Measurements from ENCODE around the gene SLC35F3.
"Not testable (repeated sequence)": the region's sequence is repeated elsewhere in the genome, so short reads cannot be mapped to it uniquely, and the experiment has no call there.

Gene SLC35F3

DNA sequence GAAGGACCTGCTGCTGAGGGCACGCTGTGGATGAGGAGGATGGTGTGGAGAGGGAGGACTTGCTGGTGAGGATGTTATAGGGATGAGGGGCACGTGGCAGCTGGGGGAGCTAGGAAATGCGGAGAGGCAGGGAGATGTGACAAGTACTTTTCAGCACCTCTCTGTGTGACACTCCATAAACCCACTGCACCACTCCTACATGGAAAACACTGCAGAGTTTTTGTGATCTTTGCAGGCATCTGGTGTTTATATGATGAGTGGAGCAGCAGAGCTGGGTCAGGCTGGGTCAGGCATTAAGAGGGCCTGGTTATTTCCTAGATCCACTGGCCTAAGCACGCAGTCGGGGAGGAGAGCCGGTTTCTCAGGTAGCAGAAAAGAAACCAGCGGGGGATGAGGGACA lies 301.5 kb downstream of the SLC35F3 start:
- no peaks in the 10 kb centered on the region for H3K79me2 ChIP-seq (ENCODE audit: control insufficient read depth, insufficient read depth, low read length, unreplicated experiment)
- H3K27ac ChIP-seq (ENCODE audit: low read depth, low read length), result no peak overlapping the region
- peaks cover 10% of the 10 kb centered on the region; the same call in 1 of the 2 replicates for H3K27me3 ChIP-seq (ENCODE audit: insufficient read depth, low read length)
- H3K4me1 ChIP-seq (ENCODE audit: control insufficient read depth, insufficient read depth, low read length, unreplicated experiment), result no peaks in the 10 kb centered on the region
- H2AFZ ChIP-seq (ENCODE audit: low read length, unreplicated experiment), result no peak overlapping the region
- no peaks in the 10 kb centered on the region for H3K36me3 ChIP-seq (ENCODE audit: insufficient read depth, low read length)
- H3K4me3 ChIP-seq (ENCODE audit: low read depth, low read length), result no peak overlapping the region

DNA sequence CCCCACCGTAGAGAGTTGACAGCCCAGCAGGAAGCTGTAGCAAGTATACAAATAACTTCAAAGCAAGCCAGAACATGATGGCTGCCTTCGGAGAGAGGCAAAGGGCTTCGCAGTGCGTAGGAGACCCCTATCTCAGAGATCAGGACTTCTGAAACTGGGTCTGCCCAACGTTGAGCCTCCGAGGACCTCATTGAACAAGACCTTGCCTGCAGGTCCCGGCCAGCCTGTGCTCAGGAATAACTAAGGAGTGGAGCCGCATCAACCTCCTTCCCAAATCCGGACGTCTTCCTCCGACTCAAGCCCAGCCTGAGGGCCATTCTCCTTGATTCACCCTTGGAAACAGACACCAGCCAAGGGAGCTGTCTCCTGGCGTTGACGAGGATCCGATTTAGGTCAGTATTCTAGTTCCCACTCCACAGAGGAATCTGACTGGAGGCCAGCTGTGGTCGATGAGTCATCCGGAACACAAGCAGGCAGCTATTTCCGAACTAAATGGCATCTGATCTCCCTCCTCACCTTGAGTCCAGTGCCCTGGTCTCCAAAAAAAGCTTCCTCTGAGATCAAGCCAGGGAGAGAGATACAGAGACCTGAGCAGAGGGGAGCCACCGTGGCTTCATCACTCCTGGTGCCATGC lies 302.3 kb downstream of the SLC35F3 start:
- no peaks in the 10 kb centered on the region for H3K4me1 ChIP-seq (ENCODE audit: control insufficient read depth, insufficient read depth, low read length, unreplicated experiment)
- H2AFZ ChIP-seq (ENCODE audit: low read length, unreplicated experiment), result no peak overlapping the region
- no peaks in the 10 kb centered on the region for H3K36me3 ChIP-seq (ENCODE audit: insufficient read depth, low read length)
- H3K27me3 ChIP-seq (ENCODE audit: insufficient read depth, low read length), result peaks cover 7% of the 10 kb centered on the region; the same call in 1 of the 2 replicates
- no peak overlapping the region for H3K27ac ChIP-seq (ENCODE audit: low read depth, low read length)
- H3K79me2 ChIP-seq (ENCODE audit: control insufficient read depth, insufficient read depth, low read length, unreplicated experiment), result no peaks in the 10 kb centered on the region
- no peak overlapping the region for H3K4me3 ChIP-seq (ENCODE audit: low read depth, low read length)

DNA sequence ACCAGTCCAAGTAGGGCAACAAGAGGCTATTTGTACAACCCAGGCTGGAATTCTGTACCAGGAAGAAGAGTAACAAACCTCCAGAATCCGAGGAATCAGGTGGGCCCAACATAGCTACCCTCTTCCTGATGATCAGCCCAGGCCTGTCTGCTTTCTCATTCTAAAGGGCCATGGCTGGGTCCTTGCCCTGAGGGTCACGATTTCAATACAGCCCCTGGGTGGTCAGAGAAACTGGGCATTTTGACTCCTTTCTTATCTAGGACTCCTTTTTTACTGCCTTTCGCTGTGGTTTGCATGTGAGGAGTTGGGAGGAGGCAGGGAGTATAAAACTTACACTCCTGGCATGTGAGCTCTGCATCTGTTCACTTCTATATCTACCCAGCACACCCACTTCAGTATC lies 303.9 kb downstream of the SLC35F3 start:
- H3K36me3 ChIP-seq (ENCODE audit: insufficient read depth, low read length), result no peaks in the 10 kb centered on the region
- no peak overlapping the region for H3K27ac ChIP-seq (ENCODE audit: low read depth, low read length)
- H3K4me3 ChIP-seq (ENCODE audit: low read depth, low read length), result no peak overlapping the region
- H3K4me1 ChIP-seq (ENCODE audit: control insufficient read depth, insufficient read depth, low read length, unreplicated experiment), result no peaks in the 10 kb centered on the region
- no peaks in the 10 kb centered on the region for H3K79me2 ChIP-seq (ENCODE audit: control insufficient read depth, insufficient read depth, low read length, unreplicated experiment)
- no peak overlapping the region for H2AFZ ChIP-seq (ENCODE audit: low read length, unreplicated experiment)
- peaks cover 12% of the 10 kb centered on the region for H3K27me3 ChIP-seq (ENCODE audit: insufficient read depth, low read length)

DNA sequence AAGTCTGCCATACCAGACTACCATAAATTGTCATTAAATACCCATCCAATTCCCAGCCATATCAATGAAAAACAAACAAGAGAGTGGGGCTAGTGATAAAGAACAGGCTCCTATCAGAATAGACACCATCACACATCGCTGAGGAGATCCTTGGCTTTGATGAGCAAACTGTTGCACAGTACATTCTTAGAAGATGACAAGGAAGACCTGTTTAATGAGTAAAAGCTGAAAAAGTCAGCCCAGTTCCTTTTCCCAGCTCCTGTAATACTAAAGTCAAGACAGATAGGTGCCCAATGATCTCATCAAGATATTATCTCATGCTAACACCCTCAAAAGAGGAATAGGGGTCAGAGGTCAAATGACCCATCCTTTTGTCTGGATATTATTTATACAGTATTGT lies 304.3 kb downstream of the SLC35F3 start:
- no peaks in the 10 kb centered on the region for H3K36me3 ChIP-seq (ENCODE audit: insufficient read depth, low read length)
- peaks cover 16% of the 10 kb centered on the region for H3K27me3 ChIP-seq (ENCODE audit: insufficient read depth, low read length)
- no peak overlapping the region for H3K27ac ChIP-seq (ENCODE audit: low read depth, low read length)
- no peak overlapping the region for H3K4me3 ChIP-seq (ENCODE audit: low read depth, low read length)
- H3K79me2 ChIP-seq (ENCODE audit: control insufficient read depth, insufficient read depth, low read length, unreplicated experiment), result no peaks in the 10 kb centered on the region
- H3K4me1 ChIP-seq (ENCODE audit: control insufficient read depth, insufficient read depth, low read length, unreplicated experiment), result no peaks in the 10 kb centered on the region
- H2AFZ ChIP-seq (ENCODE audit: low read length, unreplicated experiment), result no peak overlapping the region

DNA sequence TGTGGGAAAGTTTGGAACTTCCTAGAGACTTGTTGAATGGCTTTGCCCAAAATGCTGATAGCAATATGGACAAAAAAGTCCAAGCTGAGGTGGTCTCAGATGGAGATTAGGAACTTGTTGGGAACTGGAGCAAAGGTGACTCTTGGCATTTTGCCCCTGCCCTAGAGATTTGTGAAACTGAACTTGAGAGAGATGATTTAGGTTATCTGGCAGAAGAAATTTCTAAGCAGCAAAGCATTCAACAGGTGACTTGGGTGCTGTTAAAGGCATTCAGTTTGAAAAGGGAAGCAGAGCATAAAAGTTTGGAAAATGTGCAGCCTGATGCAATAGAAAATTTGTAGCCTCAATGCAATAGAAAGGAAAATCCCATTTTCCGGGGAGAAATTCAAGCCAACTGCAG lies 306.0 kb downstream of the SLC35F3 start:
- H3K4me3 ChIP-seq (ENCODE audit: low read depth, low read length); H2AFZ ChIP-seq (ENCODE audit: low read length, unreplicated experiment); H3K4me1 ChIP-seq (ENCODE audit: control insufficient read depth, insufficient read depth, low read length, unreplicated experiment); H3K27ac ChIP-seq (ENCODE audit: low read depth, low read length); H3K79me2 ChIP-seq (ENCODE audit: control insufficient read depth, insufficient read depth, low read length, unreplicated experiment); H3K36me3 ChIP-seq (ENCODE audit: insufficient read depth, low read length): not testable (repeated sequence)
- H3K27me3 ChIP-seq (ENCODE audit: insufficient read depth, low read length), result peaks cover 33% of the 10 kb centered on the region

DNA sequence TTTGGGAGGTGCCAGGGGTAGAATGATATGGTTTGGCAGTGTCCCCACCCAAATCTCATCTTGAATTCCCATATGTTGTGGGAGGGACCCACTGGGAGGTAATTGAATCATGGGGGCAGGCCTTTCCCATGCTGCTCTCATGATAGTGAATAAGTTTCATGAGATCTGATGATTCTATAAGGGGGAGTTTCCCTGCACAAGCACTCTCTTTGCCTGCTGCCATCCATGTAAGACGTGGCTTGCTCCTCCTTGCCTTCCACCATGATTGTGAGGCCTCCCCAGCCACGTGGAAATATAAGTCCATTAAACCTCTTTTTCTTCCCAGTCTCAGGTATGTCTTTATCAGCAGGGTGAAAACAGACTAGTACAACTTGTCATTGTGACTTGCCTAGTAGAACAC lies 307.4 kb downstream of the SLC35F3 start:
- not testable (repeated sequence) for H3K4me1 ChIP-seq (ENCODE audit: control insufficient read depth, insufficient read depth, low read length, unreplicated experiment); H3K4me3 ChIP-seq (ENCODE audit: low read depth, low read length); H3K79me2 ChIP-seq (ENCODE audit: control insufficient read depth, insufficient read depth, low read length, unreplicated experiment); H3K27ac ChIP-seq (ENCODE audit: low read depth, low read length); H2AFZ ChIP-seq (ENCODE audit: low read length, unreplicated experiment); H3K36me3 ChIP-seq (ENCODE audit: insufficient read depth, low read length)
- H3K27me3 ChIP-seq (ENCODE audit: insufficient read depth, low read length), result peaks cover 45% of the 10 kb centered on the region

DNA sequence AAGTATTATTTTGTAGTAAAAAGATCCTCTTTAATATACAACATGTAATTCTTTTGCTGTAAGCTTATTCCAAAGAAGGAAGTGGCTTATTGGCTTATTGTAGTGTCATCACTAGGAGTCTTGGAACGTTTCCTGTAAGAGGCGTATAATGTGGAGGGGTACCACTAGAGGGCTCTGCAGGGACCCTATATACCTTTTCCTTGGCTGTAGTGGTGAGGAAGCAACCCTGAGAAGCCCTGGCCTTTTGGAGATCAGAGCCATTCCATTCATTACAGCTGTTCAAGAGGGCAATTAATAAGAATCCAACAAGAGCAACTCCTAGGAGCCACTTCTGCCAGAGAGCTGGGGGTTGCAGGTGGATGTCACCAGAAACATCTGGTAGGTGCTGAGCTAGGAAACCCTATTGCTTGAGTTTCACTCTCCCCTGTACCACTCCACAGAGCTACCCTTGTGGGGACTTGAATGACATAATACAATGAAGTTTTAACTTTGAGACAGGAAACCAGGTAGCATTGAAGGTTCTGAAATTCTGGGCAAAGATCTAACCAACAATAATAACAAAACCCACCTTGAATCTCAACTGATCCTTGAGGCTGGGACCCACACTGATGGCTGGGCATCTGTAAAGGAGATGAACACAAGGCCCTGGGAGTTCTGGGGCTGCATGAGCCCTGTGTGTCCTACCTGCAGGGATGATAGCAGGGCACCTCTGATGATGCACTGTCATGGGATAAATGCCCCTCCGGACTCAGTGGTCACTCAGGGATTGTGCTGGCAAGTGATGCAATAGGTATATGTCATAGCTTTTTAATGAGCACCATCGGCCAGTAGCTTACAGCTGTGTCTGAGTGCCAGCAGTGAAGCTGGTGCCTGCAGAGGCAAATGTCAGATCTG lies 308.5 kb downstream of the SLC35F3 start:
- no peaks in the 10 kb centered on the region for H3K79me2 ChIP-seq (ENCODE audit: control insufficient read depth, insufficient read depth, low read length, unreplicated experiment)
- H2AFZ ChIP-seq (ENCODE audit: low read length, unreplicated experiment), result no peak overlapping the region
- H3K27ac ChIP-seq (ENCODE audit: low read depth, low read length), result no peak overlapping the region
- peaks cover 45% of the 10 kb centered on the region for H3K27me3 ChIP-seq (ENCODE audit: insufficient read depth, low read length)
- no peak overlapping the region for H3K4me3 ChIP-seq (ENCODE audit: low read depth, low read length)
- no peaks in the 10 kb centered on the region for H3K36me3 ChIP-seq (ENCODE audit: insufficient read depth, low read length)
- H3K4me1 ChIP-seq (ENCODE audit: control insufficient read depth, insufficient read depth, low read length, unreplicated experiment), result no peaks in the 10 kb centered on the region

DNA sequence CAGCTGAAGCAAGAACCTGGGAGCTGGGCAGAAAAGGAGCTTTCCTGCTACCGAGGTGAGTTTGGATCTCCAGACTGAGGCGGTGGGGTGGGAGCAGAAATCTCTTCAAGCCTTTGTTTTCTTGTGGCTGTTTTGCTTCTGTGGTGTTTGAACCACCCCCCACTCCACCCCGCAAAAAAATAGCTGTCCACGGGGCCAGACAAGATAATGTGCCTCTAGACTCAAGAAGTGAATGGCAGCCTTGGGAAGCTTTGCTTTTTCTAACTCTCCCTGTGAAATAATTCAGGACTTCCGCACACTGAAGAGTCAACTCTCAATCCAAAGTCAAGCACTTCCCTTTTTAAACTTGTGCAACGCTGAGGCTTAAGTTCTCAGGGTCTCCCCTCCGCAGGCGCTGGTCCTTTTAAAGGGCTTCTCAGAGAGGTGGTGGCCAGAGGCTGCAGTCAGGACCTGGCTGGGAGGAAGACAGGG lies 309.2 kb downstream of the SLC35F3 start:
- H3K4me1 ChIP-seq (ENCODE audit: control insufficient read depth, insufficient read depth, low read length, unreplicated experiment), result no peaks in the 10 kb centered on the region
- H2AFZ ChIP-seq (ENCODE audit: low read length, unreplicated experiment), result no peak overlapping the region
- 0 out of 2 replicates have a peak overlapping the region, but pooled peaks have one; percentile 7 for H3K4me3 ChIP-seq (ENCODE audit: low read depth, low read length)
- H3K79me2 ChIP-seq (ENCODE audit: control insufficient read depth, insufficient read depth, low read length, unreplicated experiment), result no peaks in the 10 kb centered on the region
- no peak overlapping the region for H3K27ac ChIP-seq (ENCODE audit: low read depth, low read length)
- H3K27me3 ChIP-seq (ENCODE audit: insufficient read depth, low read length), result peaks cover 45% of the 10 kb centered on the region
- H3K36me3 ChIP-seq (ENCODE audit: insufficient read depth, low read length), result no peaks in the 10 kb centered on the region

DNA sequence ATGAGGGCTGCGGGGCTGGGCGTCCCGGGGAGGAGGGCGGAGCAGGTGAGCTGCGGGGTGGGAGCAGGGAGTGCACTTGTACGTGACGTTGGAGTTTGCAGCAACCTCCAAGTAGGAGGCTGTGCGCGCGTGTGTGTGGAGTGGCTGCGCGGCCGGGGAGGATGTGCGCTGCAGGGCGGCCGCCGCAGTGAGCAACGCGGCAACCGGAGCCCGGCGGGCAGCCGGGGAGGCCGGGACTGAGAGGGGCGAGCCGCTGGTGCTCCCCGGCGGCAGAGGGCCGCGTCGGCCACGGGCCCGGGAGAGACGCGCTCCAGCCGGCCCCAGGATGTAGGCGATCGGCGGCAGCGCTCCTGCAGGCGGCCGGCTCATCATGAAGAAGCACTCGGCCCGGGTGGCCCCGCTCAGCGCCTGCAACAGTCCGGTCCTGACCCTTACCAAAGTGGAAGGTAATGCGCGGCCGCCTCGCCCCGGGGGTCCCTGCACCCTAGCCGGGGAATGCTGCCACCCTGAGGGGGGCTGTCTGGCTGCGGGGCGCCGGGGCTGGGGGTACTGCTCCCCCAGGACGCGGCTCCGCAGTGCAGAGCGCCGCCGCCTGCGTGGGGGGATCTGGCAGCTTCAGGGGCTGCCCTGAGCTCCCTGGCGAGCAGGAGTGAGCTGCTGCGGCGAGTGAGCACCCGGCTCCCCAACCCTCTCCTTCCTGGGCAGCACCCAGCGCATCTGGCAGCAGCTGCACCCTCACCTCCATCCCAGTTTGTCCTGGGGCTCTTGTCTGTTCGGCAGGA lies 309.8 kb downstream of the SLC35F3 start:
- H3K36me3 ChIP-seq (ENCODE audit: insufficient read depth, low read length), result no peaks in the 10 kb centered on the region
- H3K27ac ChIP-seq (ENCODE audit: low read depth, low read length), result no peak overlapping the region
- no peak overlapping the region for H2AFZ ChIP-seq (ENCODE audit: low read length, unreplicated experiment)
- H3K79me2 ChIP-seq (ENCODE audit: control insufficient read depth, insufficient read depth, low read length, unreplicated experiment), result no peaks in the 10 kb centered on the region
- 0 out of 2 replicates have a peak overlapping the region, but pooled peaks have one; percentile 7 for H3K4me3 ChIP-seq (ENCODE audit: low read depth, low read length)
- H3K4me1 ChIP-seq (ENCODE audit: control insufficient read depth, insufficient read depth, low read length, unreplicated experiment), result no peaks in the 10 kb centered on the region
- H3K27me3 ChIP-seq (ENCODE audit: insufficient read depth, low read length), result peaks cover 45% of the 10 kb centered on the region

All from ACC112 (cell line).